Measurements from ENCODE around the gene GPATCH4.

DNA sequence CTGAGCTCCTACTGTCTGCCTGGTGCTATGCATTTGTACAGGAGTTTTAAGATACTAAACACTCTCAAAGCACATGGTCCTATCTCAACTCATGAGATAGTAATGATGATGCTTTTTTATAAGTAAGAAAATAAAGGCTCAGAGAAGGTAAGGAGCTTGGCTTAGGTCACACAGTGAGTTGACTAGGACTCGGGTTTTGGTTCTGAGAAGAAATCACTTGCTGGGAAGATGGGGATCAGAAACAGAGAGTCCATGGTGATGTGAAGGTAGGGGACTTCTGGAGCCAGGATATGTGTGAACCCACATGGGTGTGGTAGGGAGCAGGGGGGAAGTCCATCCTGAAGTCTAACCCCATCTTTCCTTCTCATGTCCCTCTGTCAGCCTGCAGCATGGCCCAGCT, 44.4 kb upstream of the GPATCH4 start:
- no peak for TF ChIP-seq POLR2A (IDR thresholded peaks at IDR 0.05; ENCODE audit: low read depth, low read length)
- no peak for TF ChIP-seq POLR2AphosphoS5 (IDR thresholded peaks at IDR 0.05; ENCODE audit: low read depth, low read length)

Data from GM12892 (cell line).